Activated T-helper 17 cell treated with anti-CD3 and anti-CD28 coated beads, Interleukin-2, amount 50 U/mL, for 72 hours (primary cell): Measurements from ENCODE around the gene THSD7A. TPM values are rescaled to one million over a fixed set of nuclear protein-coding genes. Genes with fewer than 3 reads are reported as not detected.

Experiments
- ATAC-seq: fragments of 150-1000 bp; cut with Tn5 transposase; replicated peaks from 2 replicates; pipeline ENCODE4 v1.10.0; 2021; ENCODE audit warnings: mild to moderate bottlenecking, moderate library complexity
- H3K27ac Mint-ChIP-seq: one replicate; pipeline ENCODE4 v1.8.0; 2022; ENCODE audit warnings: mixed read lengths
- H3K27me3 Mint-ChIP-seq: one replicate; pipeline ENCODE4 v1.8.0; 2022; ENCODE audit warnings: mixed read lengths
- H3K36me3 Mint-ChIP-seq: one replicate; pipeline ENCODE4 v1.8.0; 2022; ENCODE audit warnings: low read depth, mild to moderate bottlenecking, mixed read lengths
- H3K4me1 Mint-ChIP-seq: one replicate; pipeline ENCODE4 v1.8.0; 2022; ENCODE audit warnings: mixed read lengths
- H3K4me3 Mint-ChIP-seq: one replicate; pipeline ENCODE4 v1.8.0; 2022; ENCODE audit warnings: mild to moderate bottlenecking, mixed read lengths
- H3K9me3 Mint-ChIP-seq: one replicate; pipeline ENCODE4 v1.8.0; 2022; ENCODE audit warnings: mixed read lengths
- total RNA-seq, 2 donors: library from RNA; stranded (reverse); gene quantifications; one replicate each; pipeline ENCODE4 v1.2.3, GENCODE V29; 2022

THSD7A gene
- total RNA-seq, 2 donors from 2014 or later = 0.02 to 0.82 TPM

DNA sequence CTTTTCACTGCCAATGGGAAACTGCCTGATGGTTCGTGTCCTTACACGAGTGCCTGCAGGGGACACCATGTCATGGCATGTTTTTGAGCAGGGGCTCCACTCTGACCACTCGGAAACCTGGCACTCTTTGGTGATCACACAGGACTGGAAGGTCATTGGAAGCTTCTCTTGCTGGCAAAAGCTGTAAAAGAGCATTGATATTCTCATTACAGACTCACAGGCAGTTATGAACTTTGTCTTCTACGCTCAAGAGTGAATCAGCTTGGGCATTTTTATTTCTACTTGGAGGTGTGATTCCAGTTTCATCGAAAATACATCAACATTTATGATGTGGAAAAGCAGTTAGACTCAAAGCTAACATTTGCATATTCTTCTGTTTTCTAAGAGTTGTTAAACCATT lies 238.7 kb downstream of the THSD7A start:
- no peaks in the 10 kb centered on the region for H3K36me3 Mint-ChIP-seq
- ATAC-seq = no peak
- no peaks in the 10 kb centered on the region for H3K4me1 Mint-ChIP-seq
- H3K27ac Mint-ChIP-seq = no peak overlapping the region
- no peak overlapping the region for H3K4me3 Mint-ChIP-seq
- H3K27me3 Mint-ChIP-seq = no peaks in the 10 kb centered on the region
- H3K9me3 Mint-ChIP-seq = no peaks in the 10 kb centered on the region

DNA sequence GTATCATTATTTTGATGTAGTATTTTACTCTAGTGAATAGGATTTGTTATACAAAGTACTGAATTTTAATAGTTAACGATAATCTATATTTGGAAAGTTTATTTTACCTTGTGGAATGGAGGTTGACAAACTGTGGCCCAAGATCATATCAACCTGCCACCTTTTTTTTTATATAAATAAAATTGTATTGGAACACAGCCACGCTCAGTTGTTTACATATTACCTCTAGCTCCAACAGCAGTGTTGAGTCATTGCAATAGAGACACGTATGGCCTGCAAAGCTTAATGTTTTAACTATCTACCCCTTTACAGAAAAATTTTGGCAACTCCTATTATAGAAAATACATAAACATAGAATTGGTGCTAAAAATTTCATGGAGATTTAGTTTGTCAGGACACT lies 239.3 kb downstream of the THSD7A start:
- no peak overlapping the region for H3K27ac Mint-ChIP-seq
- no peaks in the 10 kb centered on the region for H3K36me3 Mint-ChIP-seq
- no peaks in the 10 kb centered on the region for H3K27me3 Mint-ChIP-seq
- H3K4me3 Mint-ChIP-seq = no peak overlapping the region
- H3K9me3 Mint-ChIP-seq = no peaks in the 10 kb centered on the region
- no peaks in the 10 kb centered on the region for H3K4me1 Mint-ChIP-seq
- ATAC-seq = no peak

DNA sequence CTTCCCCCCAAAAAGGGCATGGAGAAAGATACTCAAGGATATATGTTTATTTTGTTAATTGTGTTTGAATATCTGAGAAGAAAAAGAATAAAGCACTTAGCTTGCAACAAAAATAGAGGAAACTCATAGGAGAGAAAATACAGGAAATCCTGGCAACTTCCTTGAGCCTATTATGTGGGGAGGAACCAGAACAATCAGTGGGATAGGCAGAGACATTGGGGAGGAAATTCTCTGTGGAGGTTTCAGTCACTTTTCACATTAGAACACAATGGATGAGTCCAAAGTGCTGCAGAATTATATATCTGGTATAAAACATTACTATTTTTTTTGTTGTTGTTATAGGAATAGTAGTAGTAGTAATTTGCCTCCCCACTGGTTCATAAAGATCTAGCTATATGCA lies 240.1 kb downstream of the THSD7A start:
- no peak for ATAC-seq
- Mint-ChIP-seq H3K27me3 (no peaks in the 10 kb centered on the region), H3K27ac (no peak overlapping the region), H3K9me3 (no peaks in the 10 kb centered on the region), H3K4me1 (no peaks in the 10 kb centered on the region), H3K4me3 (no peak overlapping the region), H3K36me3 (no peaks in the 10 kb centered on the region)

DNA sequence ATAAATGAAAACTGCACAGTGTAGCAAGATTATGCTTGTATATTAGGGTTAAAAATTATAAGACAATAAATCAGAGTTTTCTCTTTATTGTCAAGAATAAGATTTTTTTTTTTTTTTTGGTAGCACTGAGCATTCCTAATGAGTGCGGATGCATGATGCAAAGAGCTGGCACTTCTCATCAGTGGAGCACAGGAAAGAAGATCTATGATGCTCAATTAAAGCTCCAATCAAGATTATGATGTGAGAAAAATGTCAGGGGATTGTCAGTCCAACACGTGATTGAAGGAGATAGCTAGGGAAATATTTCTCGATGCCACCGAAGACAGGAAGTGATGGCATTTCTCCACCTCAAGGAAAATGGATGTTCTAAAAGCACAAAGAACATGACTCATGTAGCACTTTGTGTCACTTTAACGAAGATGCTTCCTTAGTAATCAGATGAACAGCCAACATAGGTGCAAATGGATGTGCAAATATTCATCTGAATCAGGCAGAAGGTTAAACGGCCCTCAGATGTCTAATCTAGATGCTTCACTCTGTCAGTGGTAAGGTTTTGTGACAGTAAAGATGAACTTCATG lies 240.9 kb downstream of the THSD7A start:
- Mint-ChIP-seq H3K4me3 (no peak overlapping the region), H3K9me3 (no peaks in the 10 kb centered on the region), H3K4me1 (no peaks in the 10 kb centered on the region), H3K27ac (no peak overlapping the region), H3K27me3 (no peaks in the 10 kb centered on the region), H3K36me3 (no peaks in the 10 kb centered on the region)
- no peak for ATAC-seq

- Mint-ChIP-seq H3K4me3 (no peak overlapping the region), H3K9me3 (no peaks in the 10 kb centered on the region), H3K27ac (no peak overlapping the region), H3K4me1 (no peaks in the 10 kb centered on the region), H3K27me3 (no peaks in the 10 kb centered on the region), H3K36me3 (no peaks in the 10 kb centered on the region)
- no peak for ATAC-seq
Measured at GRCh38 chr7:11589251-11589650, 242.7 kb downstream of the THSD7A start.

DNA sequence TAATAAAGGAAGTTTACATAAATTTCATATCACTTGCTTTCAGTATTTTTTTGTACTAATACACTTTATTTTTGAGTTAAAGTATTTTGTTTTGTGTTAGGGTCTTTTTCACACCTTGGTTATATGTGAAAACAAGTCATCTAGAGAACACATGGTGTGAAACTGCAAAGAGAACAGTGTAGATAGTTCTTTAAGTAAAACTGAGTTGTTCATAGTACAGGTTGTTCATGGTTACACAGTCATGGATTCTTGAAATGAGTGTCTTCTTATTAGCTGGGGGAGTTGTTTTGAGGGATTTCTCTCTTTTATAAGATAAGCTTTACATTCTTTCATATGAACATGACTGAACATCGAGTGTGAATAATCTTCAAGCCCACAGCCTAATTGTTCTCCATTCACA lies 244.2 kb downstream of the THSD7A start:
- no peaks in the 10 kb centered on the region for H3K36me3 Mint-ChIP-seq
- no peaks in the 10 kb centered on the region for H3K4me1 Mint-ChIP-seq

GRCh38 chr7:11587048-11587447 lies 244.9 kb downstream of the THSD7A start:
- Mint-ChIP-seq H3K9me3 (no peaks in the 10 kb centered on the region), H3K4me3 (no peak overlapping the region), H3K36me3 (no peaks in the 10 kb centered on the region), H3K27ac (no peak overlapping the region), H3K4me1 (no peaks in the 10 kb centered on the region), H3K27me3 (no peaks in the 10 kb centered on the region)
- no peak for ATAC-seq

More for the DNA sequence above, 244.2 kb downstream of the THSD7A start:
- H3K9me3 Mint-ChIP-seq = no peaks in the 10 kb centered on the region
- no peak for ATAC-seq
- no peak overlapping the region for H3K27ac Mint-ChIP-seq
- no peaks in the 10 kb centered on the region for H3K27me3 Mint-ChIP-seq
- no peak overlapping the region for H3K4me3 Mint-ChIP-seq

- no peaks in the 10 kb centered on the region for H3K4me1 Mint-ChIP-seq
Measured at GRCh38 chr7:11584406-11585031, 247.5 kb downstream of the THSD7A start.

DNA sequence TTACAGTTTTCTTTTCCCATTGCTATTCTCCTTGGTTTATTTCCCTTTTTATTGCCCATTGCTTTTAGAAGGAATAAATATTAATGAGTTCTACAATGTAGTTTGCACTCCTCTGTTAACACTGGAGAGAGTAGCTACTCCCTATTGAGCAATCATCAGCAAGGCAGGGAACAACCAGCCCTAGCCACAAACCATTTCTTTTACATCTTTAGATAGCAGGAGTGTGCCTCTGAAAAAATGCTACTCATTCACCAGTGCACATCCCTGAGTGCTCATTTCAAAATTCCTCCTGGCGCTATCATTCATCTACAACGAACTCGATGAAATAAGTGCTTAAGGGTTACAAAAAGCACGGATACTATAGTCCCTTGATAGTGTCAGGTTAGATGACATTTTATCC lies 252.9 kb downstream of the THSD7A start:
- no peak for ATAC-seq
- no peaks in the 10 kb centered on the region for H3K9me3 Mint-ChIP-seq
- no peaks in the 10 kb centered on the region for H3K27me3 Mint-ChIP-seq
- H3K4me1 Mint-ChIP-seq = no peaks in the 10 kb centered on the region
- H3K36me3 Mint-ChIP-seq = no peaks in the 10 kb centered on the region
- H3K27ac Mint-ChIP-seq = no peak overlapping the region
- H3K4me3 Mint-ChIP-seq = no peak overlapping the region

More at GRCh38 chr7:11584406-11585031, 247.5 kb downstream of the THSD7A start:
- no peaks in the 10 kb centered on the region for H3K36me3 Mint-ChIP-seq
- H3K27me3 Mint-ChIP-seq = no peaks in the 10 kb centered on the region
- ATAC-seq = no peak
- H3K27ac Mint-ChIP-seq = no peak overlapping the region
- no peaks in the 10 kb centered on the region for H3K9me3 Mint-ChIP-seq
- no peak overlapping the region for H3K4me3 Mint-ChIP-seq

- Mint-ChIP-seq H3K4me1 (no peaks in the 10 kb centered on the region), H3K27me3 (no peaks in the 10 kb centered on the region), H3K27ac (no peak overlapping the region), H3K36me3 (no peaks in the 10 kb centered on the region), H3K4me3 (no peak overlapping the region), H3K9me3 (no peaks in the 10 kb centered on the region)
- no peak for ATAC-seq
Measured at GRCh38 chr7:11576310-11576709, 255.7 kb downstream of the THSD7A start.

- H3K36me3 Mint-ChIP-seq = no peaks in the 10 kb centered on the region
- no peak overlapping the region for H3K4me3 Mint-ChIP-seq
- no peak overlapping the region for H3K27ac Mint-ChIP-seq
- H3K27me3 Mint-ChIP-seq = no peaks in the 10 kb centered on the region
- H3K4me1 Mint-ChIP-seq = no peaks in the 10 kb centered on the region
- H3K9me3 Mint-ChIP-seq = no peaks in the 10 kb centered on the region
- no peak for ATAC-seq
Measured at GRCh38 chr7:11573128-11573750, 258.8 kb downstream of the THSD7A start.

DNA sequence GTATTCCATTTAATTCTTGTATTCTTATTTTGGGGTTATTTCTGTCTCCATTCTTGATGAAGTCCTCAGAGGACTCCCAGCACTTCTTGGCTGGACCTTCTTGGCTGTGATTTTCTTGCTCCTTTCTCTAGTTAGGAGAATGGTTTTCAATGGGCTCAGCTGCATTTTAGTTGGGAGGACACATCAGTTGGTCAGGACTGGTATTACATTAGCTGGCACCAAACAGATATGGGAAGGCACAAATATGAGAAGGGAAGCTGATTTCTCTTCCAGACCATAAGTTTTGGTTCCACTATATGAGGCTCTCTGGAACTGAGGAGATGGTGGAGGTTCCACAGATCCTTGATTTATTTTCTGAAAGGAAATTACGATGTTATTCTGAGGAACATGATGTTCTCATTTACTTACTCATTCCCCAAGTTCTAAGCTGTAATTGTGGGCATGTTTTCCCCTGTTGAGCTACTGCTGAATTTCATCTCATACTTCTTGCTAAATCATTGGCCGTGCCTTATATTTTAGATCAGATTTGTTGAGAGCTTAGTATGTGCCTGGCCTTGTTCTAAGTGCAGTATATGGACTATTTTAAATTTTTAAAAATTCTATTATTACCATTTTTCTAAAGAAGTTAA lies 261.0 kb downstream of the THSD7A start:
- no peaks in the 10 kb centered on the region for H3K9me3 Mint-ChIP-seq
- H3K27me3 Mint-ChIP-seq = no peaks in the 10 kb centered on the region
- H3K4me3 Mint-ChIP-seq = no peak overlapping the region
- no peaks in the 10 kb centered on the region for H3K4me1 Mint-ChIP-seq
- H3K27ac Mint-ChIP-seq = no peak overlapping the region
- no peak for ATAC-seq
- H3K36me3 Mint-ChIP-seq = no peaks in the 10 kb centered on the region

- H3K4me3 Mint-ChIP-seq = no peak overlapping the region
- H3K9me3 Mint-ChIP-seq = no peaks in the 10 kb centered on the region
- no peaks in the 10 kb centered on the region for H3K36me3 Mint-ChIP-seq
- no peaks in the 10 kb centered on the region for H3K4me1 Mint-ChIP-seq
- no peaks in the 10 kb centered on the region for H3K27me3 Mint-ChIP-seq
- ATAC-seq = no peak
- H3K27ac Mint-ChIP-seq = no peak overlapping the region
Measured at GRCh38 chr7:11570205-11570604, 261.8 kb downstream of the THSD7A start.

- H3K4me1 Mint-ChIP-seq = no peaks in the 10 kb centered on the region
- H3K27me3 Mint-ChIP-seq = no peaks in the 10 kb centered on the region
- no peaks in the 10 kb centered on the region for H3K36me3 Mint-ChIP-seq
- H3K9me3 Mint-ChIP-seq = no peaks in the 10 kb centered on the region
- no peak overlapping the region for H3K4me3 Mint-ChIP-seq
- no peak overlapping the region for H3K27ac Mint-ChIP-seq
- ATAC-seq = no peak
Measured at GRCh38 chr7:11567571-11567970, 264.4 kb downstream of the THSD7A start.

DNA sequence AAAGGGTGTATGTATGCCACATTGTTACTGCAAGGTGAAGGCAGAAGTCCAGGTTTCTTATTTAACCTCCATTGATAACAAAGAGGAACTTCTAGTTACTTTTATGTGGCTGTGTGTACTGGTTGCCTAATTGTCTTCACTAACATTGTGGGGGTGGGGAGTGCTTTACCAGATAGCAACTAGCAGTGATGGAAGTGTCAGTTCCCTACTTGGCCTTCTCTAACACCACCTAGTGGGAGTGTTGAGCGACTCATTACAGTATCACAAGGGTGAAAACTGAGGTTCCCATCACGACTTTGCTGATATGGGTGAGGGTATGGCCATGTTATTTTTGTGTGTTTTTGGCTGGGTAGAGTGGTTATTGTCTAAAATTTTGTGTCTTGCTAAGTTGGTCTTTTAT lies 274.4 kb downstream of the THSD7A start:
- peaks cover 4% of the 10 kb centered on the region for H3K9me3 Mint-ChIP-seq
- no peak overlapping the region for H3K4me3 Mint-ChIP-seq
- no peaks in the 10 kb centered on the region for H3K27me3 Mint-ChIP-seq
- no peaks in the 10 kb centered on the region for H3K36me3 Mint-ChIP-seq
- H3K27ac Mint-ChIP-seq = no peak overlapping the region
- ATAC-seq = no peak
- no peaks in the 10 kb centered on the region for H3K4me1 Mint-ChIP-seq
